GM12873 (cell line): ENCODE data around the gene KCNG4.
A peak's percentile ranks its signal among the peaks of the same experiment; 100 is the strongest.

Experiments
- CTCF ChIP-seq: IDR thresholded peaks from 2 replicates; pipeline ENCODE4 v1.5.1; 2012; ENCODE audit warnings: low read depth, mild to moderate bottlenecking, moderate library complexity, low read length, control low read depth; ENCODE audit not compliant: insufficient read depth; ENCODE audit errors: missing control alignments

The KCNG4 gene

DNA sequence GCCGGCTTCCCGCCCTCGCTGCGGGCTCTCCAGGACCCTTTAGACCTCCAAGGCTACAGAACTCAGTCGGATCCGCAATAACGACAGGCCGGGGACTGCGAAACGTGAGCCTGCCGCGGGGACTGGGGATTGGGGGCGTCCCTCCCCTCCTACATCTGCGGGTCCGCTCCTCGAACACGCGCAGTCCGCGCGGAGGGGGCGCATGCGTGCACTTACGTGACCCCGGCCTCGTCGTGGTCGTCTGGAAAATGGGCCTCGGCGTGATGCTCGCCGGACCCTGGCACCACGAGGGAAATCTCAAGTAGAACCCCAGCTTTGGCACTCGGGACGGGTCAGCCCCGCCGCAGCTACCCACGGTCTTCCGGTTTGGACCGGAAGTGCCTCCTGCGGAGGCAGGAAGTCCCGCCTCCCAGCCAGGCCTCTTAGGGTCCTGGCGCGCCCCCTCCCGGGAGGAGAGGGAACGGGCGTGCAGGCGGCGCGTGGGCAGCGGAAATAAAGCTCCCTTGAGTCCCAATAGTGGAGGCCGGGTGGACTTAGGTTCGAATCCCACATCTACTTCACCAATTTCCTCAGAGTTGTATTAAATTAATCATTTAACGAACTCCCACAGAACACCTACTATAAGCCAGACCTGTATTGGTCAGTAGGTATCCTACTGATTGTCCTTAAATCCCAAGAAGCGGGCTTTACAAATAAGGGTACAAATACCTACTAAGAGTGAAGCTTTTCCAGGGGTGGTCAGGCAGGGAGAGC is 53.0 kb downstream of the KCNG4 start, which contains the start of gene TAF1C:
TSS of gene TAF1C (minus strand) at position 373 of the 753 bp plus-strand sequence. CDS start 2,069 bp downstream, outside the sequence.
- TF ChIP-seq CTCF = peak; percentile 92

DNA sequence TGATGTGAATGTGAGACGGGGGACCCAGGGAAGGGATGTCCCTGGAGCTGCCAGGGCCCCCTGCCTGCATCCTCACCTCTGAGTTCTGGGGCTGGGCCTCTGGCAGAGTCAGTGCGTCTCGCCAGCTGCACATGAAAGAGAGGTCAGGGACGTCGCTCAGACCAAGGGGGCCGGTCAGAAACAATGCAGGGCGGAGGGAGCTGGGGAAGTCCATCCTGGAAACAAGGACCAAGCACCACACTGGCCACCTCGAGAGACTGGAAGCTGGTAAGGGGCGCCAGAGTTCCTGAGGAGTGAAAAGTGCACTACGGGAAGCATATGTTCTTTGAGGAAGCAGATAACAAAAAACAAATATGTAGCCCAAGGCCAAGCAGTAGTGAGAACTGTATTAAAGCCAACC is 55.0 kb downstream of the KCNG4 start:
- TF ChIP-seq CTCF = no peak

DNA sequence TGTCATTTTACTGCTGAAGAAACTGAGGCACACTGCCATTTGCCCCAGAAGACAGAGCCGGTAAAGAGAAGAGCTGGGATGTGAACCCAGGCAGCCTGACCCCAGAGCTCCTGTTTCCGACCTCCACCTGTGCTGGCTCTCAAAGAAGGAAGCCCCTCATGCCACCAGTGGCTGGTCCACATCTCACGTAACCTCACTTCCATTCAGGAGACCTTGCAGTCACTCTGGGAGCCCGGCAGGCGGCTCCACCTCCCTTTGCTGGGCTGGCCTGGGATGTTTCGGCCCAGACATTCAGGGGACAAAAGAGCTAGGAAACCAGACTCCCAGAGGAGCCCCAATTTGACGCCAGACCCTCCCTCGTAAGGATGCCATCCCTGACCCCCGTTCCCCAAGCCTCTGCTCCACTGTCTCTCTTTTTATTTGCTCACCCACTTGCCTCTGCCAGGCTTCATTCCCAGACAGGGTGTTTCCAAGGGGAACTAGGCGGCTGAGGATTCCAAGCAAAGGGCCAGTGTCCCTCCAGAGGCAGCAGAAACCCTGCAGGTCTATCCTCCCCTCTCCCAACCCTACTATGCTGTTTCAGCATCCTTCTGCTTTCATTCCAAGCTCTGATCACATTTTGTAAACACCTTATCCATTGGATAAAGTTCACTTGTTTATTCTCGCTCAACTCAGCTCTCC is 55.8 kb downstream of the KCNG4 start:
- TF ChIP-seq CTCF = no peak

DNA sequence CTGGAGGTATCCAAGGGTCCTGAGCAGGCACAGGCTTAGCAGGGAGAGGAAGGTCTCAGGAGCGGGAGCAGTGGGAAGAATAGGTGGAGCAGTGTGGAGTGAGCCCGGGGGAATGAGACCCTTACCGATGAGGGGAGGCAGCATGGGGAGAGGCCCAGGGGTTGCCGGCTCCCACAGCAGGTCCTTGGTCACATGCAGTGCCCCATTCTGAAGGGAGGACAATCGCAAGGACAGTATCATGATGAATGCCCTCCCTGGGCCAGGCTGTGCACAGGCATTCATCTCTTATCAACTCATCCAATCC is 56.3 kb downstream of the KCNG4 start:
- TF ChIP-seq CTCF = no peak

GRCh38 chr16:84182680-84183571 is 56.9 kb downstream of the KCNG4 start:
- no peak for TF ChIP-seq CTCF

- TF ChIP-seq CTCF = no peak
These were observed 57.7 kb downstream of the KCNG4 start for GRCh38 chr16:84182104-84182503.
